ENCODE data around the gene CMSS1.

GRCh38 chr3:99896482-99896881 is 78.8 kb downstream of the CMSS1 start:
- TF ChIP-seq, protein P1, sequence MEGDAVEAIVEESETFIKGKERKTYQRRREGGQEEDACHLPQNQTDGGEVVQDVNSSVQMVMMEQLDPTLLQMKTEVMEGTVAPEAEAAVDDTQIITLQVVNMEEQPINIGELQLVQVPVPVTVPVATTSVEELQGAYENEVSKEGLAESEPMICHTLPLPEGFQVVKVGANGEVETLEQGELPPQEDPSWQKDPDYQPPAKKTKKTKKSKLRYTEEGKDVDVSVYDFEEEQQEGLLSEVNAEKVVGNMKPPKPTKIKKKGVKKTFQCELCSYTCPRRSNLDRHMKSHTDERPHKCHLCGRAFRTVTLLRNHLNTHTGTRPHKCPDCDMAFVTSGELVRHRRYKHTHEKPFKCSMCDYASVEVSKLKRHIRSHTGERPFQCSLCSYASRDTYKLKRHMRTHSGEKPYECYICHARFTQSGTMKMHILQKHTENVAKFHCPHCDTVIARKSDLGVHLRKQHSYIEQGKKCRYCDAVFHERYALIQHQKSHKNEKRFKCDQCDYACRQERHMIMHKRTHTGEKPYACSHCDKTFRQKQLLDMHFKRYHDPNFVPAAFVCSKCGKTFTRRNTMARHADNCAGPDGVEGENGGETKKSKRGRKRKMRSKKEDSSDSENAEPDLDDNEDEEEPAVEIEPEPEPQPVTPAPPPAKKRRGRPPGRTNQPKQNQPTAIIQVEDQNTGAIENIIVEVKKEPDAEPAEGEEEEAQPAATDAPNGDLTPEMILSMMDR (IDR thresholded peaks at IDR 0.05) = no peak
- no peak for TF ChIP-seq POLR2A (IDR thresholded peaks at IDR 0.05)

Data from right lobe of liver (tissue), 4 donors.